ENCODE results near the gene IGLL5.

The IGLL5 gene

GRCh38 chr22:22936180-22936914, 48.7 kb downstream of the IGLL5 start:
- no peak overlapping the region for H3K27ac ChIP-seq
- no peaks in the 10 kb centered on the region for H3K36me3 ChIP-seq
- no peaks in the 10 kb centered on the region for H3K9me3 ChIP-seq
- no peak overlapping the region for H3K4me3 ChIP-seq (ENCODE audit: low read depth in 1 of 2, low read length in 1 of 2)
- H3K4me1 ChIP-seq (ENCODE audit: control insufficient read depth in 1 of 2, insufficient read depth in 1 of 2, low read depth in 1 of 2, low read length in 1 of 2) = no peaks in the 10 kb centered on the region
- H3K27me3 ChIP-seq = no peaks in the 10 kb centered on the region
- TF ChIP-seq CTCF (IDR thresholded peaks at IDR 0.05) = no peak

- TF ChIP-seq CTCF (IDR thresholded peaks at IDR 0.05) = no peak
- H3K27ac ChIP-seq = no peak overlapping the region
- no peaks in the 10 kb centered on the region for H3K27me3 ChIP-seq
- no peak overlapping the region for H3K4me3 ChIP-seq (ENCODE audit: low read depth in 1 of 2, low read length in 1 of 2)
- H3K4me1 ChIP-seq (ENCODE audit: control insufficient read depth in 1 of 2, insufficient read depth in 1 of 2, low read depth in 1 of 2, low read length in 1 of 2) = no peaks in the 10 kb centered on the region
- H3K36me3 ChIP-seq = no peaks in the 10 kb centered on the region
- no peaks in the 10 kb centered on the region for H3K9me3 ChIP-seq
Measured at GRCh38 chr22:22936915-22937656, 49.5 kb downstream of the IGLL5 start.

GRCh38 chr22:22937894-22938480, 50.4 kb downstream of the IGLL5 start:
- TF ChIP-seq CTCF (IDR thresholded peaks at IDR 0.05) = no peak
- Histone ChIP-seq H3K27ac (no peak overlapping the region), H3K36me3 (no peaks in the 10 kb centered on the region), H3K9me3 (no peaks in the 10 kb centered on the region), H3K27me3 (no peaks in the 10 kb centered on the region), H3K4me3 (ENCODE audit: low read depth in 1 of 2, low read length in 1 of 2) (no peak overlapping the region), H3K4me1 (ENCODE audit: control insufficient read depth in 1 of 2, insufficient read depth in 1 of 2, low read depth in 1 of 2, low read length in 1 of 2) (no peaks in the 10 kb centered on the region)

GRCh38 chr22:22938672-22939587, 51.3 kb downstream of the IGLL5 start:
- H3K27ac ChIP-seq = no peak overlapping the region
- H3K9me3 ChIP-seq = no peaks in the 10 kb centered on the region
- no peaks in the 10 kb centered on the region for H3K27me3 ChIP-seq
- no peak overlapping the region for H3K4me3 ChIP-seq (ENCODE audit: low read depth in 1 of 2, low read length in 1 of 2)
- TF ChIP-seq CTCF (IDR thresholded peaks at IDR 0.05) = no peak
- H3K4me1 ChIP-seq (ENCODE audit: control insufficient read depth in 1 of 2, insufficient read depth in 1 of 2, low read depth in 1 of 2, low read length in 1 of 2) = no peaks in the 10 kb centered on the region
- no peaks in the 10 kb centered on the region for H3K36me3 ChIP-seq
